Neural progenitor cell (in vitro differentiated cells): Measurements from ENCODE around the gene TRIO. TPM values are rescaled to one million over a fixed set of nuclear protein-coding genes. Genes with fewer than 3 reads are reported as not detected.

Experiments used
- DNase-seq: peaks from one replicate; pipeline ENCODE4 v3.0.0-alpha.2; 2016; ENCODE audit warnings: low spot score
- H2AFZ ChIP-seq: fragments of 200-600 bp; sonication (generic); replicated peaks from 2 replicates; pipeline ENCODE4 v1.6.1; 2016; ENCODE audit warnings: antibody characterized with exemption
- H3F3A ChIP-seq: fragments of 200-600 bp; sonication (generic); 2 replicates; pipeline ENCODE4 v1.6.1; 2016; ENCODE audit warnings: antibody characterized with exemption, low read depth
- H3K27ac ChIP-seq: fragments of 200-600 bp; sonication (generic); 2 replicates; pipeline ENCODE4 v1.5.1; 2016; ENCODE audit warnings: mild to moderate bottlenecking
- H3K27me3 ChIP-seq: fragments of 200-600 bp; sonication (generic); 2 replicates; pipeline ENCODE4 v1.6.1; 2016; ENCODE audit warnings: mild to moderate bottlenecking, moderate library complexity
- H3K36me3 ChIP-seq: fragments of 200-600 bp; sonication (generic); 2 replicates; pipeline ENCODE4 v1.5.1; 2016
- H3K4me1 ChIP-seq: fragments of 200-600 bp; sonication (generic); 2 replicates; pipeline ENCODE4 v1.6.1; 2016; ENCODE audit warnings: mixed run types
- H3K4me2 ChIP-seq: fragments of 200-600 bp; sonication (generic); 2 replicates; pipeline ENCODE4 v1.6.1; 2016
- H3K4me3 ChIP-seq: fragments of 200-600 bp; sonication (generic); 2 replicates; pipeline ENCODE4 v1.5.1; 2016
- H3K79me2 ChIP-seq: fragments of 200-600 bp; sonication (generic); 2 replicates; pipeline ENCODE4 v1.6.1; 2016; ENCODE audit warnings: low read depth
- H3K9ac ChIP-seq: fragments of 200-600 bp; sonication (generic); 2 replicates; pipeline ENCODE4 v1.6.1; 2016
- H3K9me3 ChIP-seq: fragments of 200-600 bp; sonication (generic); 2 replicates; pipeline ENCODE4 v1.5.1; 2016; ENCODE audit warnings: low read depth
- H4K20me1 ChIP-seq: fragments of 200-600 bp; sonication (generic); 2 replicates; pipeline ENCODE4 v1.6.1; 2016; ENCODE audit warnings: low read depth
- H3K27ac Mint-ChIP-seq: 3 replicates; pipeline ENCODE4 v1.8.0; 2021; ENCODE audit warnings: mixed read lengths
- H3K27me3 Mint-ChIP-seq: 2 replicates; pipeline ENCODE4 v1.8.0; 2022; ENCODE audit warnings: low read depth, mild to moderate bottlenecking, inconsistent platforms, moderate library complexity, mixed read lengths; ENCODE audit not compliant: insufficient read depth
- H3K36me3 Mint-ChIP-seq: 3 replicates; pipeline ENCODE4 v1.8.0; 2021; ENCODE audit warnings: mixed read lengths
- H3K4me1 Mint-ChIP-seq: 3 replicates; pipeline ENCODE4 v1.8.0; 2021; ENCODE audit warnings: mixed read lengths
- H3K4me3 Mint-ChIP-seq: 3 replicates; pipeline ENCODE4 v1.8.0; 2021; ENCODE audit warnings: mild to moderate bottlenecking, moderate library complexity, mixed read lengths
- H3K9me3 Mint-ChIP-seq: 3 replicates; pipeline ENCODE4 v1.8.0; 2020; ENCODE audit warnings: mixed read lengths
- CTCF ChIP-seq: fragments of 200-600 bp; sonication (generic); IDR thresholded peaks from 2 replicates; pipeline ENCODE4 v1.5.1; 2017; ENCODE audit warnings: antibody characterized with exemption, mild to moderate bottlenecking
- EZH2 ChIP-seq: fragments of 200-600 bp; sonication (generic); IDR thresholded peaks from 2 replicates; pipeline ENCODE4 v1.6.1; 2017; ENCODE audit warnings: antibody characterized with exemption, mild to moderate bottlenecking, moderate library complexity
- EZH2phosphoT487 ChIP-seq: fragments of 200-600 bp; sonication (generic); IDR thresholded peaks from 2 replicates; pipeline ENCODE4 v1.6.1; 2017; ENCODE audit warnings: antibody characterized with exemption
- total RNA-seq: library from RNA; depleted of rRNA; stranded (reverse); fragments of >200 nt; gene quantifications from 2 replicates; pipeline ENCODE4 v1.2.3, GENCODE V29; 2015; ENCODE audit warnings: low replicate concordance

The TRIO gene
- total RNA-seq, 1 donor from 2014 or later, result 84.7 TPM

DNA sequence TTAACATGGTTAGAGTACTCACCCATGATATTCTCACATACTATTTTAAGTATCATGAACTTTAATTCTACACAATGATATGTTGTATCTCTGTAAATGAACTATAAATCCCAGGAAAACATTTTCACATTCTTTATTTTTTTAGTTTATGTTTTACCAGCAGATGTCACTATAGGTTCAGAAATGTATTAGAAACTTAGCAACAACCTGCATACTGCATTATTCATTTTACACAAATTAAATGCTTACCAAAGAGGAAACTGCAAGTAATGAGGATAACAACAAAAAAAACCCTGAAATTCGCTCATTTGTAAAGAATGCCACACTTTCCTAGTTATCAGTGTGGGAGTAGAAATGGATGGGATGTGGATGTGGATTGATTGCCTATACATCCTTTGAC, 221.0 kb downstream of the TRIO start:
- peaks cover 46% of the 10 kb centered on the region for H3K36me3 Mint-ChIP-seq
- Histone ChIP-seq H3K36me3 (peaks cover 5% of the 10 kb centered on the region), H3K4me1 (no peaks in the 10 kb centered on the region), H3K4me2 (no peak overlapping the region), H3K79me2 (no peaks in the 10 kb centered on the region), H3F3A (no peaks in the 10 kb centered on the region), H4K20me1 (peaks cover 20% of the 10 kb centered on the region), H2AFZ (no peak overlapping the region), H3K4me3 (no peak overlapping the region), H3K9me3 (no peaks in the 10 kb centered on the region), H3K27ac (no peak overlapping the region), H3K27me3 (no peaks in the 10 kb centered on the region), H3K9ac (no peak overlapping the region)
- H3K4me3 Mint-ChIP-seq, result no peak overlapping the region
- peaks cover 4% of the 10 kb centered on the region for H3K27me3 Mint-ChIP-seq
- no peak overlapping the region for H3K27ac Mint-ChIP-seq
- DNase-seq, result no peak
- H3K9me3 Mint-ChIP-seq, result no peaks in the 10 kb centered on the region
- TF ChIP-seq CTCF (no peak), EZH2phosphoT487 (no peak), EZH2 (no peak)
- H3K4me1 Mint-ChIP-seq, result no peaks in the 10 kb centered on the region

DNA sequence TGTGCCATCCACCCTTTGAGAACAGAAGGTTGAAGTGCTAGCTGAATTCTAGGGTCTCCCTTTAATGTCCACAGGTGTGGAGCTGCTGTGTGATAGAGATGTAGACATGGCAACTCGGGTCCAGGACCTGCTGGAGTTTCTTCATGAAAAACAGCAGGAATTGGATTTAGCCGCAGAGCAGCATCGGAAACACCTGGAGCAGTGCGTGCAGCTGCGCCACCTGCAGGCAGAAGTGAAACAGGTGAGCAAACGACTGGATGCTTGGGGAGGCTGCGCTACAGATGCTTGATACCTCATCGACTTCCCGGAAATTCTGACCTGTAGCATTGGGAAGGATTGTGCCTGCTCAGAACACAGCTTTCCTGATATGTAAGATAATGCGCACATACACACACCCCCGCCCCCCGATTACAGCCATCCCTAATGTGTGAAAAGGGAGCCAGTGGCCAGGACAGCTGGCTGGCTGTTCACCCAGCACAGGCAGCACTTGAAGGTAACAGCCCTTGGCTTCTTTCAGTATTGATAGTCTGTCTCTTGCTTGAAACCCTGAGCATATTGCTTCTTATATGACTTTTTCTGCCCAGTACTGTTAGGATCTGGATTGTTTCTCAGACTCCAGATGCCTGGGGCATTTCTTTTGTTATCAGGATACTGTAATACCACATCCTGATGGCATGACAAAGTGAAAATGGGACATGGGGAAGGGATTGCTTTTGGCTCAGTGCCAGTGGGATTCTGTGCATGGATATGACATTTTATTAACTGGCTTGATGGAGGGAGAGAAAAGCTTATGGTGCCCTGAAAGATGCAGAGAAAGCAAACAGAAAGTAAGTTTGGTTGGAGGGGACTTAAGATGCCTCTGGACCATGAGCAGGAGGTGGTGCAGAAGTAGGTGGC, 221.7 kb downstream of the TRIO start:
- Histone ChIP-seq H3K4me1 (no peaks in the 10 kb centered on the region), H3K4me3 (no peak overlapping the region), H3K27ac (no peak overlapping the region), H3F3A (no peaks in the 10 kb centered on the region), H3K36me3 (peaks cover 5% of the 10 kb centered on the region), H4K20me1 (peaks cover 20% of the 10 kb centered on the region), H2AFZ (no peak overlapping the region), H3K27me3 (no peaks in the 10 kb centered on the region), H3K9ac (no peak overlapping the region), H3K79me2 (no peaks in the 10 kb centered on the region), H3K9me3 (no peaks in the 10 kb centered on the region), H3K4me2 (no peak overlapping the region)
- TF ChIP-seq CTCF, result peak; percentile 85
- TF ChIP-seq EZH2phosphoT487, result no peak
- no peak for TF ChIP-seq EZH2
- peaks cover 51% of the 10 kb centered on the region for H3K36me3 Mint-ChIP-seq
- H3K27me3 Mint-ChIP-seq, result peaks cover 4% of the 10 kb centered on the region
- DNase-seq, result peak; percentile 73
- H3K4me1 Mint-ChIP-seq, result no peaks in the 10 kb centered on the region
- no peak overlapping the region for H3K4me3 Mint-ChIP-seq
- H3K27ac Mint-ChIP-seq, result no peak overlapping the region
- H3K9me3 Mint-ChIP-seq, result no peaks in the 10 kb centered on the region

GRCh38 chr5:14365831-14366430, 222.8 kb downstream of the TRIO start:
- TF ChIP-seq EZH2 (no peak), EZH2phosphoT487 (no peak), CTCF (no peak)
- Histone ChIP-seq H3K4me3 (no peak overlapping the region), H3K27me3 (no peaks in the 10 kb centered on the region), H3K9ac (no peak overlapping the region), H3K4me1 (no peaks in the 10 kb centered on the region), H3K4me2 (no peak overlapping the region), H3K9me3 (no peaks in the 10 kb centered on the region), H3K36me3 (peaks cover 5% of the 10 kb centered on the region), H2AFZ (no peak overlapping the region), H3K79me2 (no peaks in the 10 kb centered on the region), H3K27ac (no peak overlapping the region), H4K20me1 (peaks cover 20% of the 10 kb centered on the region), H3F3A (no peaks in the 10 kb centered on the region)
- peaks cover 4% of the 10 kb centered on the region for H3K27me3 Mint-ChIP-seq
- H3K4me1 Mint-ChIP-seq, result no peaks in the 10 kb centered on the region
- peaks cover 49% of the 10 kb centered on the region for H3K36me3 Mint-ChIP-seq
- no peaks in the 10 kb centered on the region for H3K9me3 Mint-ChIP-seq
- no peak for DNase-seq
- H3K27ac Mint-ChIP-seq, result no peak overlapping the region
- no peak overlapping the region for H3K4me3 Mint-ChIP-seq
